C4-2B (cell line): Measurements from ENCODE around the gene SLC24A3.

Source experiments
- H3K27ac ChIP-seq: fragments of 450-650 bp; 2 replicates; pipeline ENCODE4 v1.5.1; 2017
- CTCF ChIP-seq: fragments of 450-650 bp; conservative IDR thresholded peaks from 2 replicates; pipeline ENCODE4 v1.5.1; 2017; ENCODE audit warnings: mild to moderate bottlenecking
- ZFX ChIP-seq: fragments of 450-650 bp; IDR thresholded peaks from 2 replicates; pipeline ENCODE4 v1.6.1; 2017

Gene SLC24A3

DNA sequence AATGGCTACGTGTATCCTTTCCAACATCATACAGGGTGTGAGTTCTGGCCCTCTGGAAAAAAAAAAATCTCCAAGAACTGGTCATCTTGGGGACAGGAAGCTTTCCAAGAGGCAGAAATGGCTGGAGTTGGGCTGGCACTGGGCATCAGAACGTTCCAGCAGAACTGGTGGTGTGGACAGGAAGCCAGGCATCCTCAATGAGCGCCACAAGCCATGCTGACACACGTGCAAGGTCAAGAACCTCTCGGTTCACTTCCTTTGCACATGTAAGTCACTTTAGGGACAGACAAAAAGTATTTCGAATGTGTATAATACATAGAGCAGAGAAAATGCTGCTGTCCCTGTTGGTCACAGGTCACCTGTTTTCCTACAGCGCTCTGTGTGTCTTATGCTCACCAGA, 518.3 kb downstream of the SLC24A3 start:
- no peak overlapping the region for H3K27ac ChIP-seq
- TF ChIP-seq ZFX, result no peak
- no peak for TF ChIP-seq CTCF

- TF ChIP-seq ZFX (no peak), CTCF (no peak)
- no peak overlapping the region for H3K27ac ChIP-seq
Measured at GRCh38 chr20:19734811-19735210, 522.4 kb downstream of the SLC24A3 start.

- no peak overlapping the region for H3K27ac ChIP-seq
- no peak for TF ChIP-seq ZFX
- no peak for TF ChIP-seq CTCF
Measured at GRCh38 chr20:19735446-19735845, 523.0 kb downstream of the SLC24A3 start.

DNA sequence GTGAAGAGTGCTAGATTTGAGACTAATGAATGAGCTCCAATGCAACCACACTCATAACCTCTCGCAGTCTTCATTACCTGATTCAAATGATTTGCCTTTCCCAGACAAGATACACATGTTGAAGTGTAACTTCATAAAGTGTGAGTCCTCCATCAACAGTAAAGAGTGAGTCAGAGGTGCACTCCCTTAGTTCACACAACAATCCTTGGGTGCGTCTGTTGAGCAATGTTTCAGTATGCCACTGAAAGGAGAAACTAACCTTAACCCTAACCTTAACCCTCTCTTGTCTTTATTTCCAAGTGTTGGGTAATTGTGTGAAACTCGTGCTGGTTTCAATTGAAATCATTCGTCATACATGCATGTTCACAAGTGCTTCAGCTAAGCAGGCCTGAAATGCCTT, 524.6 kb downstream of the SLC24A3 start:
- H3K27ac ChIP-seq, result no peak overlapping the region
- TF ChIP-seq ZFX (no peak), CTCF (no peak)

- no peak overlapping the region for H3K27ac ChIP-seq
- TF ChIP-seq CTCF, result no peak
Measured at GRCh38 chr20:19738951-19739350, 526.5 kb downstream of the SLC24A3 start.

GRCh38 chr20:19739351-19739750, 526.9 kb downstream of the SLC24A3 start:
- TF ChIP-seq CTCF, result no peak
- TF ChIP-seq ZFX, result no peak
- H3K27ac ChIP-seq, result no peak overlapping the region

DNA sequence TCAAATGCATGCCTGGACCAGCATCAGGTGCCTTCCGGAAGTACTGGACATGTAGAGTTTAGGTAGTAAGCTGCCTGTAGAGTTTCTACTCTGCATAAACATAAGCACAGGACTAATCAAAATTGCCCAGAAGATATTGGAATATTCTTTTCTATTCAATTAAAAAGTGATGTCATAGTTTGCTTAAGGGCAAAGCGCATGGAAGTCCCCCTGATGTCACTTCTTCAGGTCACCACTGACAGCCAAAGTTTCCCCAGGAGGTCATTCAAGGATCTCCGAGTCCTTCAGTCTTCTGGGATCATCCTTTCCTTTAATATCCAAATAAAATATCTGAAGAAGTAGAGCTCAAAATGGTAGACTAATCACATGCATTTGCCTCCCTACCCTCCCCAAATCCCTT, 528.1 kb downstream of the SLC24A3 start:
- H3K27ac ChIP-seq, result no peak overlapping the region
- no peak for TF ChIP-seq ZFX
- TF ChIP-seq CTCF, result no peak
